Endothelial cell (in vitro differentiated cells): Measurements from ENCODE around the gene PRR13. TPM values are rescaled to one million over a fixed set of nuclear protein-coding genes. Genes with fewer than 3 reads are reported as not detected.
"Not testable (repeated sequence)": the region's sequence is repeated elsewhere in the genome, so short reads cannot be mapped to it uniquely, and the experiment has no call there.

ENCODE experiments used
- DNase-seq: peaks from one replicate; pipeline ENCODE4 v3.0.0; 2021; ENCODE audit warnings: low spot score
- H3K27ac Mint-ChIP-seq: one replicate; pipeline ENCODE4 v1.8.0; 2021; ENCODE audit warnings: mixed read lengths, inconsistent platforms; ENCODE audit not compliant: unreplicated experiment
- H3K27me3 Mint-ChIP-seq: one replicate; pipeline ENCODE4 v1.8.0; 2021; ENCODE audit warnings: mild to moderate bottlenecking, moderate library complexity, mixed read lengths, inconsistent platforms; ENCODE audit not compliant: unreplicated experiment
- H3K36me3 Mint-ChIP-seq: one replicate; pipeline ENCODE4 v1.8.0; 2021; ENCODE audit warnings: mild to moderate bottlenecking, low read depth, mixed read lengths, inconsistent platforms; ENCODE audit not compliant: unreplicated experiment
- H3K4me1 Mint-ChIP-seq: one replicate; pipeline ENCODE4 v1.8.0; 2021; ENCODE audit warnings: mild to moderate bottlenecking, mixed read lengths, inconsistent platforms; ENCODE audit not compliant: unreplicated experiment
- H3K4me3 Mint-ChIP-seq: one replicate; pipeline ENCODE4 v1.8.0; 2021; ENCODE audit warnings: mild to moderate bottlenecking, mixed read lengths, inconsistent platforms; ENCODE audit not compliant: unreplicated experiment
- H3K9me3 Mint-ChIP-seq: one replicate; pipeline ENCODE4 v1.8.0; 2021; ENCODE audit warnings: mixed read lengths, inconsistent platforms; ENCODE audit not compliant: unreplicated experiment
- long read RNA-seq: library from polyadenylated mRNA; unstranded; transcript quantifications from one replicate; pipeline ENCODE4 v2.0.0, GENCODE V29; 2020; ENCODE audit not compliant: unreplicated experiment
- total RNA-seq: library from RNA; stranded (reverse); fragmentation: NEBNext Ultra II Directional; extraction: Animal tissue kit (Norgen Biotek cat#: 25700); gene quantifications from one replicate; pipeline ENCODE4 v1.2.1, GENCODE V29; 2021; ENCODE audit not compliant: unreplicated experiment
- TF ChIP-seq, protein P1 (sequence below): fragments of 200-600 bp; sonication (generic); IDR thresholded peaks from one replicate; pipeline ENCODE4 v1.5.0; 2021; ENCODE audit warnings: antibody characterized with exemption; ENCODE audit not compliant: unreplicated experiment

The PRR13 gene, protein sequence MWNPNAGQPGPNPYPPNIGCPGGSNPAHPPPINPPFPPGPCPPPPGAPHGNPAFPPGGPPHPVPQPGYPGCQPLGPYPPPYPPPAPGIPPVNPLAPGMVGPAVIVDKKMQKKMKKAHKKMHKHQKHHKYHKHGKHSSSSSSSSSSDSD
- total RNA-seq = 131 TPM
- long read RNA-seq, transcript PRR13-202 (4 exons, 1,229 nt) = major isoform, 55 of 68 reads
- long read RNA-seq, partial matches to known transcripts = 3 of 68 reads
- long read RNA-seq, other reads (novel, unspliced or antisense) = 2 of 68 reads

DNA sequence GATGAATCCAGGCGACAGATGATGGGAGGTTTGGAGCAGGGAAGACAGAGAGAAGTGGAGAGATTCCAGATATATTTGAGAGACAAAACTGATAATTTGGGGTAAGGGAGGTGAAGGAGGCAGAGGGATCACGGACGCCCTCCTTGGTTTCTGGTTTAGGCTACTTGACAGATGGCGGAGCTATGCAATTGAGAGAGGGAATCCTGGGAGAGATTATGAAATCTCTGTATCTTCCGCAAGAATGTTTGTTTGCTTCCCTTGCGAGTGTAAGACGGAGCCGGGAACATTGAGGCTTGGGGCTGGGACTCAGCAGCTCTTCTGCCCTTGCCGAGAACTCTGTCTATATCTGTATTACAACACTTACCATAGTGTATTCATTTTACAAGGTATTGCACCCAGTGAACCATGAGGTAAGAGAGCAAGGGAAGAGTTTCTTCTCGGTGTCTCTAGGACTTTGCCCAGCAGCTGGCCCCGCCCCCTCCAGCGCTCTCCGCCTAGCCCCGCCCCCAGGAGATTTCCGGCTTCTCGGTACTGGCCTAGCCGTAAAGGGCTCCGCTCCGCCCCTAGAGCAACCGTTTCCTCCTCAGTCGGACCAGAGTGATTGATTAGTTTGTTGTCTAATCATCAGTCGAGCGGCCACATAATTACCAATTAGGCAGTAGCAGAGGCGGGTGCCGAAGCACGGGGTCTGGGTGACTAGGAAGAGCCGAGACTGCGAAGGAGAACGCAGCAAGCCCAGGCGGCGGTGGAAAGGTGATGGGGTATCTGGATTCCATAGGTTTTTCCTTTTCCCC, at the start of gene PRR13:
Gene PRR13, plus strand, starts transcription at position 695 of the 794 bp plus-strand sequence. CDS start 981 bp downstream, outside the sequence.
- no peaks in the 10 kb centered on the region for H3K9me3 Mint-ChIP-seq
- TF ChIP-seq, protein P1, sequence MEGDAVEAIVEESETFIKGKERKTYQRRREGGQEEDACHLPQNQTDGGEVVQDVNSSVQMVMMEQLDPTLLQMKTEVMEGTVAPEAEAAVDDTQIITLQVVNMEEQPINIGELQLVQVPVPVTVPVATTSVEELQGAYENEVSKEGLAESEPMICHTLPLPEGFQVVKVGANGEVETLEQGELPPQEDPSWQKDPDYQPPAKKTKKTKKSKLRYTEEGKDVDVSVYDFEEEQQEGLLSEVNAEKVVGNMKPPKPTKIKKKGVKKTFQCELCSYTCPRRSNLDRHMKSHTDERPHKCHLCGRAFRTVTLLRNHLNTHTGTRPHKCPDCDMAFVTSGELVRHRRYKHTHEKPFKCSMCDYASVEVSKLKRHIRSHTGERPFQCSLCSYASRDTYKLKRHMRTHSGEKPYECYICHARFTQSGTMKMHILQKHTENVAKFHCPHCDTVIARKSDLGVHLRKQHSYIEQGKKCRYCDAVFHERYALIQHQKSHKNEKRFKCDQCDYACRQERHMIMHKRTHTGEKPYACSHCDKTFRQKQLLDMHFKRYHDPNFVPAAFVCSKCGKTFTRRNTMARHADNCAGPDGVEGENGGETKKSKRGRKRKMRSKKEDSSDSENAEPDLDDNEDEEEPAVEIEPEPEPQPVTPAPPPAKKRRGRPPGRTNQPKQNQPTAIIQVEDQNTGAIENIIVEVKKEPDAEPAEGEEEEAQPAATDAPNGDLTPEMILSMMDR = no peak
- H3K36me3 Mint-ChIP-seq = peaks cover 4% of the 10 kb centered on the region
- H3K27ac Mint-ChIP-seq = peak within 1 kb of the TSS; percentile 94
- peak within 1 kb of the TSS; percentile 95 for H3K4me3 Mint-ChIP-seq
- peaks cover 5% of the 10 kb centered on the region for H3K27me3 Mint-ChIP-seq
- peak; percentile 96 for DNase-seq
- peaks cover 31% of the 10 kb centered on the region for H3K4me1 Mint-ChIP-seq

DNA sequence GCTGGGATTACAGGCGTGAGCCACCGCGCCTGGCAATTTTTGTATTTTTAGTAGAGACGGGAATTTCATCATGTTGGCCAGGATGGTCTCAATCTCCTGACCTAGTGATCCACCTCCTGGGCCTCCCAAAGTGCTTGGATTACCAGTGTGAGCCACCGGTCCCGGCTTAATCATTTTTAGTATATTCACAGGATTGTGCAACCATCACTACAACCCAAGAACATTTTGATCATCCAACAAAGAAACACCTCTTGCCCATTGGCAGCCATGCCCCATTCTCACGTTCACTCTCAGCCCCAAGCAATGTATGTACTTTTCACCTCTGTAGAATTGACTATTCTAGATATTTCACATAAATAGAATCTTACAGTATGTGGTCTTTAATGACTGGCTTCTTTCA, 41.6 kb upstream of the PRR13 start:
- H3K27ac Mint-ChIP-seq = no peak overlapping the region
- DNase-seq = no peak
- H3K36me3 Mint-ChIP-seq = peaks cover 7% of the 10 kb centered on the region
- H3K4me3 Mint-ChIP-seq = peak overlapping the region; percentile 47
- TF ChIP-seq, protein P1 = no peak
- H3K27me3 Mint-ChIP-seq = peaks cover 2% of the 10 kb centered on the region
- no peaks in the 10 kb centered on the region for H3K4me1 Mint-ChIP-seq
- H3K9me3 Mint-ChIP-seq = no peaks in the 10 kb centered on the region

DNA sequence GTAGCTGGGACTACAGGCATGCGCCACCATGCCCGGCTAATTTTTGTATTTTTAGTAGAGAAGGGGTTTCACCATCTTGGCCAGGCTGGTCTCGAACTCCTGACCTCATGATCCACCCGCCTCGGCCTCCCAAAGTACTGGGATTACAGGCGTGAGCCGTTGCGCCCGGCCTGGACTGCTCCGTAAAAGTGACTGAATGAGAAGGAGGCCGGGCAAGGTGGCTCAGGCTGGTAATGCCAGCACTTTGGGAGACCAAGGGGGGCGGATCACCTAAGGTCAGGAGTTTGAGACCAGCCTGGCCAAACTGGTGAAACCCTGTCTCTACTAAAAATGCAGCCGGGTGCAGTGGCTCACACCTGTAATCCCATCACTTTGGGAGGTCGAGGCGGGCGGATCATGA, 39.2 kb upstream of the PRR13 start:
- not testable (repeated sequence) for H3K27me3 Mint-ChIP-seq, H3K4me1 Mint-ChIP-seq, DNase-seq, H3K9me3 Mint-ChIP-seq, H3K4me3 Mint-ChIP-seq, H3K27ac Mint-ChIP-seq
- peaks cover 11% of the 10 kb centered on the region for H3K36me3 Mint-ChIP-seq

DNA sequence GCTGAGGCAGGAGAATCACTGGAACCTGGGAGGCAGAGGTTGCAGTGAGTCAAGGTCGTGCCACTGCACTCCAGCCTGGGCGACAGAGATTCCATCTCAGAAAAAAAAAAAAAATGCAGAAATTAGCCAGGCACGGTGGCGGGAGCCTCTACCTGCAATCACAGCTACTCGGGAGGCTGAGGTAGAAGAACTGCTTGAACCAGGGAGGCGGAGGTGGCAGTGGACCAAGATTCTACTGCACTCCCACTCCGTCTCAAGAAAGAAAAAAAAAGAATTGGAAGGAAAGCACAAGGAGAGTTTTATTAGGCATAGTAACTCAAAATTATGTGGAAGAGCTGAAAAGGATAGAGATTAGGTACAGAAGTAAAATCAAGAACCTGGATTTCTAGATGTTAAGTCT, 38.7 kb upstream of the PRR13 start:
- H3K27me3 Mint-ChIP-seq = peaks cover 2% of the 10 kb centered on the region
- DNase-seq = no peak
- no peaks in the 10 kb centered on the region for H3K4me1 Mint-ChIP-seq
- H3K36me3 Mint-ChIP-seq = peaks cover 11% of the 10 kb centered on the region
- TF ChIP-seq, protein P1 = no peak
- H3K27ac Mint-ChIP-seq = no peak overlapping the region
- no peaks in the 10 kb centered on the region for H3K9me3 Mint-ChIP-seq
- H3K4me3 Mint-ChIP-seq = no peak overlapping the region

DNA sequence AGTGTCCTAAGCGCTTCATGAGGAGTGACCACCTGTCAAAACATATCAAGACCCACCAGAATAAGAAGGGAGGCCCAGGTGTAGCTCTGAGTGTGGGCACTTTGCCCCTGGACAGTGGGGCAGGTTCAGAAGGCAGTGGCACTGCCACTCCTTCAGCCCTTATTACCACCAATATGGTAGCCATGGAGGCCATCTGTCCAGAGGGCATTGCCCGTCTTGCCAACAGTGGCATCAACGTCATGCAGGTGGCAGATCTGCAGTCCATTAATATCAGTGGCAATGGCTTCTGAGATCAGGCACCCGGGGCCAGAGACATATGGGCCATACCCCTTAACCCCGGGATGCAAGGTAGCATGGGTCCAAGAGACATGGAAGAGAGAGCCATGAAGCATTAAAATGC, 30.6 kb upstream of the PRR13 start:
- Mint-ChIP-seq H3K27me3 (peaks cover 8% of the 10 kb centered on the region), H3K36me3 (peaks cover 29% of the 10 kb centered on the region), H3K4me1 (peaks cover 43% of the 10 kb centered on the region), H3K27ac (no peak overlapping the region), H3K9me3 (no peaks in the 10 kb centered on the region), H3K4me3 (no peak overlapping the region)
- DNase-seq = no peak
- TF ChIP-seq, protein P1 = no peak
